PFSK-1 (cell line): ENCODE measurements around the gene ASXL2.

ENCODE experiments used
- FOXP2 ChIP-seq: optimal IDR thresholded peaks from 2 replicates; pipeline ENCODE3; 2011; ENCODE audit warnings: borderline replicate concordance, control low read depth, inconsistent platforms; ENCODE audit not compliant: insufficient read depth; ENCODE audit errors: extremely low read length, extremely low read depth
- POLR2AphosphoS5 ChIP-seq: IDR thresholded peaks from 2 replicates; pipeline ENCODE4 v1.6.1; 2012; ENCODE audit warnings: low read depth, mild to moderate bottlenecking, control low read depth, low read length, moderate library complexity
- SIN3A ChIP-seq: IDR thresholded peaks from 2 replicates; pipeline ENCODE4 v1.6.1; 2012; ENCODE audit warnings: mild to moderate bottlenecking, low read length, moderate library complexity, borderline replicate concordance; ENCODE audit not compliant: insufficient read depth
- TAF1 ChIP-seq: IDR thresholded peaks from 2 replicates; pipeline ENCODE4 v1.6.1; 2012; ENCODE audit warnings: low read length, control low read depth, borderline replicate concordance; ENCODE audit not compliant: insufficient read depth
- TF ChIP-seq, protein P1 (sequence below), 2 experiments: IDR thresholded peaks; 2 replicates each; pipeline versions ENCODE4 v1.6.1 to v1.8.0; 2011 to 2012; ENCODE audit warnings: low read depth in 2 of 2, low read length in 2 of 2, control low read depth in 1 of 2, inconsistent platforms in 1 of 2, mild to moderate bottlenecking in 1 of 2, moderate library complexity in 1 of 2; ENCODE audit not compliant: insufficient read depth in 1 of 2

The ASXL2 gene

DNA sequence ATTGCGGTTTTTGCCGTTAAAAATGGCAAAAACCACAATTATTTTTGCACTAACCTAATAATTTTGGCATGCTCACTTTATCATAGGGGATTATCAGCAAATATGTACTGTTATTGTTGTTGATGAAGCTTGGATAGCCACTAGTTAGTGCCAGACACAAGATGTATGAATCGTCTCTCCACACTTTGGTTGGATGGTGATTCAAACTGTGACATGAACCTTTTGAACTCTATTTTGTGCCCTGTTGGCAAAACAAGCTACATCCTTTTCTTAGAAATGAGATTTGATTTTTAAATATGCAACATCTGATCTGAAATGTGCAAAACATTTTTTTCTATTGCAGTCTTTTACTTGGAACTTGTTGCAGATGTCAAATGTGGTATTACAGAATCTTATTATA lies 156.1 kb downstream of the ASXL2 start:
- TF ChIP-seq SIN3A = no peak
- TF ChIP-seq FOXP2 = no peak
- TF ChIP-seq, protein P1, sequence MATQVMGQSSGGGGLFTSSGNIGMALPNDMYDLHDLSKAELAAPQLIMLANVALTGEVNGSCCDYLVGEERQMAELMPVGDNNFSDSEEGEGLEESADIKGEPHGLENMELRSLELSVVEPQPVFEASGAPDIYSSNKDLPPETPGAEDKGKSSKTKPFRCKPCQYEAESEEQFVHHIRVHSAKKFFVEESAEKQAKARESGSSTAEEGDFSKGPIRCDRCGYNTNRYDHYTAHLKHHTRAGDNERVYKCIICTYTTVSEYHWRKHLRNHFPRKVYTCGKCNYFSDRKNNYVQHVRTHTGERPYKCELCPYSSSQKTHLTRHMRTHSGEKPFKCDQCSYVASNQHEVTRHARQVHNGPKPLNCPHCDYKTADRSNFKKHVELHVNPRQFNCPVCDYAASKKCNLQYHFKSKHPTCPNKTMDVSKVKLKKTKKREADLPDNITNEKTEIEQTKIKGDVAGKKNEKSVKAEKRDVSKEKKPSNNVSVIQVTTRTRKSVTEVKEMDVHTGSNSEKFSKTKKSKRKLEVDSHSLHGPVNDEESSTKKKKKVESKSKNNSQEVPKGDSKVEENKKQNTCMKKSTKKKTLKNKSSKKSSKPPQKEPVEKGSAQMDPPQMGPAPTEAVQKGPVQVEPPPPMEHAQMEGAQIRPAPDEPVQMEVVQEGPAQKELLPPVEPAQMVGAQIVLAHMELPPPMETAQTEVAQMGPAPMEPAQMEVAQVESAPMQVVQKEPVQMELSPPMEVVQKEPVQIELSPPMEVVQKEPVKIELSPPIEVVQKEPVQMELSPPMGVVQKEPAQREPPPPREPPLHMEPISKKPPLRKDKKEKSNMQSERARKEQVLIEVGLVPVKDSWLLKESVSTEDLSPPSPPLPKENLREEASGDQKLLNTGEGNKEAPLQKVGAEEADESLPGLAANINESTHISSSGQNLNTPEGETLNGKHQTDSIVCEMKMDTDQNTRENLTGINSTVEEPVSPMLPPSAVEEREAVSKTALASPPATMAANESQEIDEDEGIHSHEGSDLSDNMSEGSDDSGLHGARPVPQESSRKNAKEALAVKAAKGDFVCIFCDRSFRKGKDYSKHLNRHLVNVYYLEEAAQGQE (IDR thresholded peaks at IDR 0.05; ENCODE audit: insufficient read depth in 1 of 2, low read depth in 2 of 2, low read length in 2 of 2) = no peak
- no peak for TF ChIP-seq TAF1
- TF ChIP-seq POLR2AphosphoS5 = no peak

DNA sequence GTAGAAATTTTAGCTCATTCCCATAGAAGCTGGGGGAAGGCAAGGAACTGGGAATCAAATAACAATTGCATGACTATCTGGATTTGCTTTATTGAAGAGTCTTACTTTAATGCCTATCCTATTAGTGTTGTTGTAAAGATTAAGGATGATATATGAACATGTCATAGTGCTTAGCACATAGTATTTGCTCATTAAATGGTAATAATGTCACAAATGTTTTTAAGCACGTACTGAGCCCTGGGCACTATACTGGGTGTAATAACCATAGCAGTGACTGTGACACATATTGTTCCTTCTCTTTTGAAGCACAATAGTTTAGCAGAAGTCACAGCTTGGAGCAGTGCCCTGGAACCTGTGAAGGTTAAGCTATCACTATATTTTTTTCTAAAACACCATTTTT lies 157.7 kb downstream of the ASXL2 start:
- TF ChIP-seq, protein P1 (IDR thresholded peaks at IDR 0.05; ENCODE audit: insufficient read depth in 1 of 2, low read depth in 2 of 2, low read length in 2 of 2) = no peak
- TF ChIP-seq FOXP2 = no peak
- TF ChIP-seq SIN3A = no peak
- no peak for TF ChIP-seq TAF1
- no peak for TF ChIP-seq POLR2AphosphoS5

DNA sequence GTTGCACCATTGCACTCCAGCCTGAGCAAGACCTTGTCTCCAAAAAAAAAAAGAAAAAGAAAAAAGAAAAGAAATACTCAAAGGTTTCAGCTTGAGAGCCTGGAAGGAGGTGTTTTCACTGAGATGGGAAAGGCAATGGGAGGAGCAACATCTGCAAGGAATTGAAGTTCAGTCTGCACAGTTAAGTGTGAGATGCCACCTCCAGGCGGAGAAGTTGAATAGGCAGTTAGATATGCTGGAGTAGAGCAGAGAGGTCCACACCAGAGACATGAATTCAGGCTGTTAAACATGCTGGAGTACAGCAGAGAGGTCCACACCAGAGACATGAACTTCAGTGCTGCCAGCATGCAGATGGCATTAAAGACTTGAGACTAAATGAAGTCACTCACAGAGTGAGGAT lies 163.5 kb downstream of the ASXL2 start:
- TF ChIP-seq TAF1 (no peak), SIN3A (no peak), FOXP2 (no peak), POLR2AphosphoS5 (no peak)
- TF ChIP-seq, protein P1 (IDR thresholded peaks at IDR 0.05; ENCODE audit: insufficient read depth in 1 of 2, low read depth in 2 of 2, low read length in 2 of 2) = no peak

DNA sequence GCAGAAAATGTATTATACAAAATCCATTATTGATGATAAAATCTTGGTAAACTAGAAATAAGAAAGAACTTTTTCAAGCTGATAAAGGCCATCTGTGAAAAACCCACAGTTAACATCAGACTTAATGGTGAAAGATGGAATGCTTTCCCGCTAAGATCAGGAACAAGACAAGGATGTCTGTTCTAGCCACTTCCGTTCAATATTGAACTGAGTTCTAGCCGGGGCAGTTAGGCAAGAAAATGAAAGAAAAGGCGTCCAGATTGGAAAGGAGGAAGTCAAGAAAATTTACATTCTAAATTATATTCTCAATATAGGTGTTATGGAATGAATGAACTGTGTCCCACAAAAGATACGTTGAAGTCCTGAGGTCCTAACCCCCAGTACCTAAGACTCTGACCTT lies 165.8 kb downstream of the ASXL2 start:
- TF ChIP-seq POLR2AphosphoS5 = no peak
- TF ChIP-seq, protein P1 (IDR thresholded peaks at IDR 0.05; ENCODE audit: insufficient read depth in 1 of 2, low read depth in 2 of 2, low read length in 2 of 2) = no peak
- TF ChIP-seq TAF1 = no peak
- no peak for TF ChIP-seq FOXP2
- no peak for TF ChIP-seq SIN3A

DNA sequence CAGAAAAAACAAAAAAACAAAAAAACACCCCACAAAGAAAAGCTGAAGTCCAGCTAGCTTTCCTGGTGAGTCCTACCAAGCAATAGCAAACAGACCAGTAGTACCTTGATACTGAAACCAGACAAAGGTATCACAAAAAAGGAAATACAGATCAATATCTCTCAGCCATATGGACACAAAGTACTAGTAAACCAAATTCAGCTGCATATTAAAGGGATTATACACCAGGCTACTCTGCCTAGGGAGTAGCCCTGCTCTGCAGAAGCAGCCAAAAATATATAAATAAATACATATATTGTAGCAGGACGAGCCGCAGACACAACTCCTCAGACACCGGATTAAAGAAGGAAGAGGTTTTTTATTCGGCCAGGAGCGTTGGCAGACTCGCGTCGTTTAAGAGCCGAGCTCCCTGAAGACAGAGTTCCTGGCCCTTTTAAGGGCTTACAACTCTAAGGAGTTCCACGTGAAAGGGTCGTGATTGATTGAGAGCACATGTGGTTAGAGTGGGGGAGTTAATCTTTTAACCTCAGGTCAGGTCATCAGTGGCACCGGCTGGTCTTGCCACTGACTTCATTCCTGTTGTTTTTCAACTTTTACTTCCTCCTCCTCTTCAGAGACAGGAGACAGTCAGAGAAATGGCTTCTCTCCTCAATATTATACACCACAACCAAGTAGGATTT lies 166.5 kb downstream of the ASXL2 start:
- TF ChIP-seq FOXP2 (no peak), SIN3A (no peak), TAF1 (no peak), POLR2AphosphoS5 (no peak)
- TF ChIP-seq, protein P1 (IDR thresholded peaks at IDR 0.05; ENCODE audit: insufficient read depth in 1 of 2, low read depth in 2 of 2, low read length in 2 of 2) = no peak
